Liver (tissue), 9 donors: ENCODE measurements around the gene TMEM165. TPM values are rescaled to one million over a fixed set of nuclear protein-coding genes. Genes with fewer than 3 reads are reported as not detected.
"Not testable (repeated sequence)": the region's sequence is repeated elsewhere in the genome, so short reads cannot be mapped to it uniquely, and the experiment has no call there.

Experiments used
- DNase-seq: peaks from one replicate; pipeline ENCODE4 v3.0.0-alpha.2; 2017; ENCODE audit warnings: low spot score
- H3K27ac ChIP-seq, 2 donors: one replicate each; pipeline ENCODE4 v1.7.0; 2013; ENCODE audit warnings: inconsistent platforms in 2 of 2, low read length in 2 of 2, control low read depth in 1 of 2, low read depth in 1 of 2, mild to moderate bottlenecking in 1 of 2
- H3K27me3 ChIP-seq, 4 donors: one replicate each; pipeline versions ENCODE4 v1.6.1 to v1.7.0; 2013; ENCODE audit warnings: low read length in 3 of 4, inconsistent platforms in 1 of 4, mild to moderate bottlenecking in 1 of 4, moderate library complexity in 1 of 4; ENCODE audit not compliant: control insufficient read depth in 4 of 4, insufficient read depth in 4 of 4
- H3K36me3 ChIP-seq, 4 donors: one replicate each; pipeline versions ENCODE4 v1.6.1 to v1.7.0; 2013; ENCODE audit warnings: low read length in 3 of 4, mild to moderate bottlenecking in 3 of 4, low read depth in 1 of 4, moderate library complexity in 1 of 4; ENCODE audit not compliant: control insufficient read depth in 4 of 4, insufficient read depth in 3 of 4
- H3K4me1 ChIP-seq, 4 donors: one replicate each; pipeline versions ENCODE4 v1.6.1 to v1.7.0; 2013; ENCODE audit warnings: low read length in 3 of 4, mild to moderate bottlenecking in 3 of 4, moderate library complexity in 1 of 4; ENCODE audit not compliant: control insufficient read depth in 4 of 4, insufficient read depth in 4 of 4
- H3K4me3 ChIP-seq, 3 donors: one replicate each; pipeline versions ENCODE4 v1.6.1 to v1.7.0; 2013; ENCODE audit warnings: low read length in 3 of 3, control low read depth in 1 of 3, low read depth in 1 of 3, mild to moderate bottlenecking in 1 of 3
- H3K9ac ChIP-seq, 2 donors: one replicate each; pipeline ENCODE4 v1.7.0; 2013; ENCODE audit warnings: low read length in 2 of 2, mild to moderate bottlenecking in 2 of 2, moderate library complexity in 2 of 2, control low read depth in 1 of 2, low read depth in 1 of 2
- H3K9me3 ChIP-seq, 4 donors: one replicate each; pipeline versions ENCODE4 v1.6.1 to v1.7.0; 2013; ENCODE audit warnings: low read length in 3 of 4; ENCODE audit not compliant: control insufficient read depth in 4 of 4
- EGR1 ChIP-seq, 2 donors: IDR thresholded peaks; 2 replicates each; pipeline ENCODE4 v1.6.1; 2016 to 2018; ENCODE audit warnings: antibody characterized with exemption in 2 of 2, low read depth in 2 of 2
- FOXA1 ChIP-seq: IDR thresholded peaks from 2 replicates; pipeline ENCODE4 v1.6.1; 2016; ENCODE audit warnings: antibody characterized with exemption
- GABPA ChIP-seq, 2 donors: IDR thresholded peaks in 1 of 2; conservative IDR thresholded peaks in 1 of 2; 2 replicates each; pipeline ENCODE4 v1.6.1; 2016; ENCODE audit warnings: antibody characterized with exemption in 2 of 2, mild to moderate bottlenecking in 1 of 2, moderate library complexity in 1 of 2
- HNF4A ChIP-seq, 2 donors: conservative IDR thresholded peaks; 2 replicates each; pipeline ENCODE4 v1.6.1; 2016; ENCODE audit warnings: antibody characterized with exemption in 2 of 2, mild to moderate bottlenecking in 2 of 2
- JUND ChIP-seq, 2 donors: IDR thresholded peaks; 2 replicates each; pipeline ENCODE4 v1.6.1; 2016; ENCODE audit warnings: antibody characterized with exemption in 2 of 2
- NR2F2 ChIP-seq: IDR thresholded peaks from 2 replicates; pipeline ENCODE4 v1.6.1; 2016; ENCODE audit warnings: antibody characterized with exemption
- RAD21 ChIP-seq, 2 donors: IDR thresholded peaks; 2 replicates each; pipeline ENCODE4 v1.6.1; 2016; ENCODE audit warnings: antibody characterized with exemption in 2 of 2, mild to moderate bottlenecking in 2 of 2
- RXRA ChIP-seq, 2 donors: IDR thresholded peaks; 2 replicates each; pipeline ENCODE4 v1.6.1; 2017 to 2018; ENCODE audit warnings: antibody characterized with exemption in 2 of 2, mild to moderate bottlenecking in 1 of 2
- SP1 ChIP-seq: IDR thresholded peaks from 2 replicates; pipeline ENCODE4 v1.6.1; 2018; ENCODE audit warnings: antibody characterized with exemption, mild to moderate bottlenecking
- TAF1 ChIP-seq: conservative IDR thresholded peaks from 2 replicates; pipeline ENCODE4 v1.6.1; 2016; ENCODE audit warnings: antibody characterized with exemption, mild to moderate bottlenecking
- YY1 ChIP-seq: IDR thresholded peaks from 2 replicates; pipeline ENCODE4 v1.6.1; 2016; ENCODE audit warnings: antibody characterized with exemption, mild to moderate bottlenecking
- WGBS: extraction: QIAGEN DNeasy Blood & Tissue Kit; methylation state at CpG from one replicate; pipeline ENCODE4 v1.1.7; 2013; 5-methylcytosine and 5-hydroxymethylcytosine counted together
- polyA plus RNA-seq, 2 donors: library from polyadenylated mRNA; stranded (reverse) in 1 of 2; unstranded in 1 of 2; fragments of 200-250 nt in 1 of 2; fragments of >200 nt in 1 of 2; fragmentation: Nextera tagmentation in 1 of 2; extraction: Ambion mirVana in 1 of 2; gene quantifications; one replicate each; pipeline versions ENCODE4 v1.2.1 to v1.2.3, GENCODE V29; 2013 to 2015
- total RNA-seq, 2 donors: library from RNA; depleted of rRNA; stranded (reverse); fragments of >200 nt; gene quantifications; one replicate each; pipeline ENCODE4 v1.2.3, GENCODE V29; 2014
- TF ChIP-seq, protein P1 (sequence below): IDR thresholded peaks from 2 replicates; pipeline ENCODE4 v1.6.1; 2016; ENCODE audit warnings: antibody characterized with exemption
- TF ChIP-seq, protein P2 (sequence below): IDR thresholded peaks from 2 replicates; pipeline ENCODE4 v1.6.1; 2016; ENCODE audit warnings: antibody characterized with exemption
- TF ChIP-seq, protein P3 (sequence below): IDR thresholded peaks from 2 replicates; pipeline ENCODE4 v1.6.1; 2016; ENCODE audit warnings: antibody characterized with exemption, mild to moderate bottlenecking
- TF ChIP-seq, protein P4 (sequence below): IDR thresholded peaks from 2 replicates; pipeline ENCODE4 v1.6.1; 2016; ENCODE audit warnings: antibody characterized with exemption
- donor health status: healthy.
- donor health status: healthy.
- donor health status: healthy.
- donor health status: healthy.
- donor health status: healthy.

The TMEM165 gene
- total and polyA plus RNA-seq, 4 donors: 16.4 to 42.1 (median 29.1) TPM

DNA sequence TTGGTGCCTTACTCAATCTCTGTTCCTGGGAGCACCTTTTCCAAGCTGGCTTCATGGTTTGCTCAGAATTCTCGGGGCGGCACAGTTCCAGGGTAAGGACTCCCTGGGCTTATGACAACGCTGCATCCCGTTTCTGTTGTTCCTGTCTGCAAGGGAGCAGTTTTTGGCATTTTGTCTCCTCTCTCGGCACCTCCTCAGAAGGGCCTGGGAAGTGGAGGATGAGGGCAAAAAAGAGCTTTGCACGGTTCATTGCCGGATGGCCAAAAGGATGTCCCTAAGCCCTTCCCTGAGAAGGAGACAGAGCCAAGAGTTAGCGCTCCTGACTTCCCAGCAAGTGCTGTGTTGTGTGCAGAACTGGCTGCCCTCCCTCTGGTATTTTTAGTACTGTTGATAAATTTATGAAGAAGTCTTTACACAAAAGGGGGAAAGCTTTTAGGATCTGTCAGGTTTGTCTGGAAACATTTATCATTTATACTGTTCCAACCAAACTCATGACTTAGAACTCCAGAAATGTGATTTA, 36.3 kb upstream of the TMEM165 start:
- Histone ChIP-seq H3K9me3 (no peaks in the 10 kb centered on the region), H3K4me3 (no peak overlapping the region), H3K4me1 (no peaks in the 10 kb centered on the region), H3K36me3 (no peaks in the 10 kb centered on the region), H3K9ac (no peak overlapping the region), H3K27ac (no peak overlapping the region), H3K27me3 (no peaks in the 10 kb centered on the region)
- WGBS: 86% methylated on average over 8 of the region's 8 CpGs
- no peak for DNase-seq
- no peak for TF ChIP-seq GABPA (IDR thresholded peaks at IDR 0.05 in 1 of 2, conservative IDR thresholded peaks at IDR 0.05 in 1 of 2)
- no peak for TF ChIP-seq RAD21 (IDR thresholded peaks at IDR 0.05)
- no peak for TF ChIP-seq EGR1 (IDR thresholded peaks at IDR 0.05; ENCODE audit: low read depth in 2 of 2)
- TF ChIP-seq, protein P1, sequence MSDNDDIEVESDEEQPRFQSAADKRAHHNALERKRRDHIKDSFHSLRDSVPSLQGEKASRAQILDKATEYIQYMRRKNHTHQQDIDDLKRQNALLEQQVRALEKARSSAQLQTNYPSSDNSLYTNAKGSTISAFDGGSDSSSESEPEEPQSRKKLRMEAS: no peak
- TF ChIP-seq YY1: no peak
- TF ChIP-seq, protein P2, sequence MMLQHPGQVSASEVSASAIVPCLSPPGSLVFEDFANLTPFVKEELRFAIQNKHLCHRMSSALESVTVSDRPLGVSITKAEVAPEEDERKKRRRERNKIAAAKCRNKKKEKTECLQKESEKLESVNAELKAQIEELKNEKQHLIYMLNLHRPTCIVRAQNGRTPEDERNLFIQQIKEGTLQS: no peak
- no peak for TF ChIP-seq JUND (IDR thresholded peaks at IDR 0.05)
- no peak for TF ChIP-seq NR2F2
- TF ChIP-seq, protein P3, sequence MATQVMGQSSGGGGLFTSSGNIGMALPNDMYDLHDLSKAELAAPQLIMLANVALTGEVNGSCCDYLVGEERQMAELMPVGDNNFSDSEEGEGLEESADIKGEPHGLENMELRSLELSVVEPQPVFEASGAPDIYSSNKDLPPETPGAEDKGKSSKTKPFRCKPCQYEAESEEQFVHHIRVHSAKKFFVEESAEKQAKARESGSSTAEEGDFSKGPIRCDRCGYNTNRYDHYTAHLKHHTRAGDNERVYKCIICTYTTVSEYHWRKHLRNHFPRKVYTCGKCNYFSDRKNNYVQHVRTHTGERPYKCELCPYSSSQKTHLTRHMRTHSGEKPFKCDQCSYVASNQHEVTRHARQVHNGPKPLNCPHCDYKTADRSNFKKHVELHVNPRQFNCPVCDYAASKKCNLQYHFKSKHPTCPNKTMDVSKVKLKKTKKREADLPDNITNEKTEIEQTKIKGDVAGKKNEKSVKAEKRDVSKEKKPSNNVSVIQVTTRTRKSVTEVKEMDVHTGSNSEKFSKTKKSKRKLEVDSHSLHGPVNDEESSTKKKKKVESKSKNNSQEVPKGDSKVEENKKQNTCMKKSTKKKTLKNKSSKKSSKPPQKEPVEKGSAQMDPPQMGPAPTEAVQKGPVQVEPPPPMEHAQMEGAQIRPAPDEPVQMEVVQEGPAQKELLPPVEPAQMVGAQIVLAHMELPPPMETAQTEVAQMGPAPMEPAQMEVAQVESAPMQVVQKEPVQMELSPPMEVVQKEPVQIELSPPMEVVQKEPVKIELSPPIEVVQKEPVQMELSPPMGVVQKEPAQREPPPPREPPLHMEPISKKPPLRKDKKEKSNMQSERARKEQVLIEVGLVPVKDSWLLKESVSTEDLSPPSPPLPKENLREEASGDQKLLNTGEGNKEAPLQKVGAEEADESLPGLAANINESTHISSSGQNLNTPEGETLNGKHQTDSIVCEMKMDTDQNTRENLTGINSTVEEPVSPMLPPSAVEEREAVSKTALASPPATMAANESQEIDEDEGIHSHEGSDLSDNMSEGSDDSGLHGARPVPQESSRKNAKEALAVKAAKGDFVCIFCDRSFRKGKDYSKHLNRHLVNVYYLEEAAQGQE: no peak
- TF ChIP-seq, protein P4, sequence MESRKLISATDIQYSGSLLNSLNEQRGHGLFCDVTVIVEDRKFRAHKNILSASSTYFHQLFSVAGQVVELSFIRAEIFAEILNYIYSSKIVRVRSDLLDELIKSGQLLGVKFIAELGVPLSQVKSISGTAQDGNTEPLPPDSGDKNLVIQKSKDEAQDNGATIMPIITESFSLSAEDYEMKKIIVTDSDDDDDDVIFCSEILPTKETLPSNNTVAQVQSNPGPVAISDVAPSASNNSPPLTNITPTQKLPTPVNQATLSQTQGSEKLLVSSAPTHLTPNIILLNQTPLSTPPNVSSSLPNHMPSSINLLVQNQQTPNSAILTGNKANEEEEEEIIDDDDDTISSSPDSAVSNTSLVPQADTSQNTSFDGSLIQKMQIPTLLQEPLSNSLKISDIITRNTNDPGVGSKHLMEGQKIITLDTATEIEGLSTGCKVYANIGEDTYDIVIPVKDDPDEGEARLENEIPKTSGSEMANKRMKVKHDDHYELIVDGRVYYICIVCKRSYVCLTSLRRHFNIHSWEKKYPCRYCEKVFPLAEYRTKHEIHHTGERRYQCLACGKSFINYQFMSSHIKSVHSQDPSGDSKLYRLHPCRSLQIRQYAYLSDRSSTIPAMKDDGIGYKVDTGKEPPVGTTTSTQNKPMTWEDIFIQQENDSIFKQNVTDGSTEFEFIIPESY: no peak

DNA sequence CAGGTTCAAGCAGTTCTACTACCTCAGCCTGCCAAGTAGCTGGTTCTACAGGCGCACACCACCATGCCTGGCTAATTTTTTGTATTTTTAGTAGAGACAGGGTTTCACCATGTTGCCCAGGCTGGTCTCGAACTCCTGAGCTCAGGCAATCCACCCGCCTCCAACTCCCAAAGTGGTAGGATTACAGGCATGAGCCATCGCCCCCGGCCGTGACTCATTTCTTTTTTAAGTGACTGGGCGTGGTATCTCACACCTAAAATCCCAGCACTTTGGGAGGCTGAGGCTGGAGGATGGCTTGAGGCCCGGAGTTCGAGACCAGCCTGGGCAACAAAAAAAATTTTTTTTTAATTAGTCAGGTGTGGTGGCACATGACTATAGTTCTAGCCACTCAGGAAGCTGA, 32.8 kb upstream of the TMEM165 start:
- not testable (repeated sequence) for H3K36me3 ChIP-seq, DNase-seq, H3K9ac ChIP-seq, H3K9me3 ChIP-seq, H3K27me3 ChIP-seq, H3K4me3 ChIP-seq, H3K4me1 ChIP-seq, H3K27ac ChIP-seq
- WGBS: 98% methylated on average over 9 of the region's 9 CpGs

DNA sequence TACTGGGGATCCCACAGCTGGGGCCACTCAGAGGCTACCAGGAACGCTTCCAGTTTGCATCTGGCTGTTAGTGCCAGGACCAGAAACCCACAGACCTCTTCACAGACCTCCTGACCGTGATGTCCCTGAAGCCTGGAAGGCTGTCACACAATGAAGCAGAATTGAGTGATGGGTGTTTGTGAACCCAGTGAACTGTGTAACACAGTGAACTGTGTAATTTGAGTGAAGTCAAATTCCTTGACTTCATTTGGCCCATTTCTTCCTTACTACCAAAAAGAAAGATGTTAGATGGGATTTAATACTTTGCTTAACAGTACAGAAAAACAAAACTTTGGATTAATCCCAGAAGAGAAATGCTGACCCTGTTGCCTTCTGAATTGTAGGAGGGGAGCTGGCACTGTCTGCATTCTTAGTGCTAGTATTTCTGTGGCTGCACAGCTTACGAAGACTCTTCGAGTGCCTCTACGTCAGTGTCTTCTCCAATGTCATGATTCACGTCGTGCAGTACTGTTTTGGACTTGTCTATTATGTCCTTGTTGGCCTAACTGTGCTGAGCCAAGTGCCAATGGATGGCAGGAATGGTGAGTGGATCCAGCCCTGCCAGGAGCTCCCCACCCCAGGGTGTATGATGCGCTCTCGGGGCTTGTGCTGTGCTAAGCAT, 31.9 kb upstream of the TMEM165 start:
- no peak overlapping the region for H3K4me3 ChIP-seq
- no peak overlapping the region for H3K27ac ChIP-seq
- 93% methylated on average over 9 of the region's 9 CpGs for WGBS
- no peak overlapping the region for H3K9ac ChIP-seq
- DNase-seq: no peak
- no peaks in the 10 kb centered on the region for H3K27me3 ChIP-seq
- H3K9me3 ChIP-seq: no peaks in the 10 kb centered on the region
- TF ChIP-seq HNF4A (conservative IDR thresholded peaks at IDR 0.05) (no peak), GABPA (IDR thresholded peaks at IDR 0.05 in 1 of 2, conservative IDR thresholded peaks at IDR 0.05 in 1 of 2) (no peak), FOXA1 (no peak), SP1 (no peak), NR2F2 (no peak), YY1 (no peak), TAF1 (no peak), RXRA (IDR thresholded peaks at IDR 0.05) (no peak), EGR1 (IDR thresholded peaks at IDR 0.05; ENCODE audit: low read depth in 2 of 2) (no peak)
- TF ChIP-seq, protein P2: no peak
- TF ChIP-seq, protein P3: no peak
- no peaks in the 10 kb centered on the region for H3K36me3 ChIP-seq
- H3K4me1 ChIP-seq: no peaks in the 10 kb centered on the region
